GM12892 (cell line): ENCODE measurements around the gene CBFA2T2.

Source experiments
- POLR2A ChIP-seq: IDR thresholded peaks from 2 replicates; pipeline ENCODE4 v1.6.1; 2011; ENCODE audit warnings: low read depth, low read length, control low read depth
- POLR2AphosphoS5 ChIP-seq: IDR thresholded peaks from 2 replicates; pipeline ENCODE4 v1.6.1; 2011; ENCODE audit warnings: low read depth, low read length, control low read depth
- TAF1 ChIP-seq: IDR thresholded peaks from 2 replicates; pipeline ENCODE4 v1.6.1; 2011; ENCODE audit warnings: low read depth, mild to moderate bottlenecking, control low read depth, low read length, borderline replicate concordance

GRCh38 chr20:33645072-33645358, 155.1 kb downstream of the CBFA2T2 start:
- TF ChIP-seq POLR2A (no peak), POLR2AphosphoS5 (no peak), TAF1 (no peak)
